NCI-H2171 treated with DMSO at 0.1 percent for 48 hours (cell line): Measurements from ENCODE around the gene PLEKHA8.

Source experiments
- DNase-seq: peaks from one replicate; lab custom pipeline; 2025; lab: John Stamatoyannopoulos, UW

PLEKHA8 gene

DNA sequence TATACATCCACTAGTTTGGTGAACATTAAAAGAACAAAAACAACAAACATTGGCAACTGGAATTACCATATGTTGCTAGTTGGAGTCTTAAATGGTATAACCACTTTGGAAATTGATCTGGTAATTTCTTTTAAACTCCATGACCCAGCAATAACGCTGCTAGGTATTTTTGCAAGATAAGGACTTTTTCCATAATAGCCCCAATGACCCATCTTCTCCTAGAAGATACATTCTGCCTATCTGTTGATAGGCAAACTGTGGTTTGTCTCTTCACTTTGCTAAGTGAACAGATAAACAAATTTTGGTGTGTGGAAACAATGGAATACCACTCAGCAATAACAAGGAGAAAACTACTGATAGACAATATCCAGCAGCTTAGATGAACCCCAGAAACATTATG lies 75.9 kb downstream of the PLEKHA8 start:
- DNase-seq: no peak

DNA sequence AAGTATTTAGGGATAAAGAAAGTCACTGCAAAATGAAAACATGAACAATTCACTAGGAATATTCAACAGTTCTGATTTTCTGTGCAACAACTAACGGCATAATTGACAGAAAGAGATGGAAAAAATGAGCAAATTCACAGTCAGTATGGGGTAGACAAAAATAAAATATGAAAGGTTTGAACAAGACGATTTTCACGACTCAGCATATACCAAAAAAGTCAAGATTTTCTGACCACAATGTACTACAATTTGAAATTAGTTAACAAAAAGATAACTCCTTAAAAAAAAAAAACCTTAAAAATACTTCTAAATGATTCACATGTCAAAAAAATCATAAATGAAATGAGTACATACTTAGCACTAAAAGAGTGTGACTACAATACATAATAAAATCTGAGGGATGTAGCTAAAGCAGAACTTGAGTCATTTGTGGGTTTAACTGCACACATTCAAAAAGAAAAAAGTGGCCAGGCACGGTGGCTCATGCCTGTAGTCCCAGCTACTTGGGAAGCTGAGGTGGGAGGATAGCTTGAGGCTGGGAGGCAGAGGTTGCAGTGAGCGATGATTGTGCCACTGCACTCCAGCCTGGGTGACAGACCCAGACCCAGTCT lies 84.0 kb downstream of the PLEKHA8 start:
- DNase-seq: no peak

DNA sequence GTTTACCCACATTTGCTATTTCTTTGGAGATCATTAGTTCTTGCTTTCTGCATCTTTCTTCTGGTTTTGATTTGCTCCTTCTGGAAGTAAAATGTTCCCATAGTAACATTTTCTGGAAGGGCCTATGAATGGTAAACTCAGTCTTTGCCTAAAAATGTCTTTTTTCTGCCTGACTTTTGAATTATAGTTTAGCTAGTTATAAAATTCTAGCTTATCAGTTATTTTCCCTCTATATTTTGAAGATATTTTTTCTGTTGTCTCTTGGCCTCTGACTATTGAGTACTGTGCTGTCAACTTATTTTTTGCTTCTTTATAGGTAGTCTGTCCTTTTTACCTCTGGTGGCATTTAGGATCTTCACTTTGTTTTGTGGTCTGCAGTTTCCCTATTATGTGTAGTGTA lies 84.9 kb downstream of the PLEKHA8 start:
- DNase-seq: no peak

DNA sequence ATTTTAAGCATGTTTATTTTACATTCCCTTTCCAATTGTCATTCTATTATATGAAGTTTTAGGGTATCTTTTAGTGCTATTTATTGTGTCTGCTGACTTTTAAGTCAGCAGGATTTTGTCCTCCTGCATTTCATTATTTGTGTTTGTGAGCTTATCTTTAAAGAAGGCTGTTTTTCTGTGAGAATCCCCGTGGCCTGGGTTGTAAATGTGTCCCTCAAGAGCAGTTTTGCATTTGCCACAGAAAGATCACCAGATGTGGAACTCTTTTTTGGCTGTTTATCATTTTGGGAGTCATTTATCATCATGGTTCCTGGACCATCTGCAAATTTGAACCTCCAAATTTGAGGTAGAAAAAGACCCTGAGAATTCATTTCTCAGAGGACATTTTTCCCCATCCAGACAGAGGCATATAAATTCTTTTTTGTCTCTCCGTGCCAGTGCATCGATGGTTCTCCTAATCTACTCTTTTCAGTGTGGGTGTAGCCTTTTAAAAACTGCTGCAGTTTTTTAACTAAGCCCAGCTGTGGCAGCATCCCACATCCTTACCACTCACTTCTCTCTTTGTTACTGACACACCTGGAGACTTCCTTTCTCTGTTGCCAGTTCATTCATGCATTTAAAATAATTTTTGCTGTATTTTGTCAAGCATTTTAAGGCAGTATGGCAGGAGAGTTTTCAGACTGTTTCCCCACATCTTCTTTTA lies 86.5 kb downstream of the PLEKHA8 start:
- no peak for DNase-seq

DNA sequence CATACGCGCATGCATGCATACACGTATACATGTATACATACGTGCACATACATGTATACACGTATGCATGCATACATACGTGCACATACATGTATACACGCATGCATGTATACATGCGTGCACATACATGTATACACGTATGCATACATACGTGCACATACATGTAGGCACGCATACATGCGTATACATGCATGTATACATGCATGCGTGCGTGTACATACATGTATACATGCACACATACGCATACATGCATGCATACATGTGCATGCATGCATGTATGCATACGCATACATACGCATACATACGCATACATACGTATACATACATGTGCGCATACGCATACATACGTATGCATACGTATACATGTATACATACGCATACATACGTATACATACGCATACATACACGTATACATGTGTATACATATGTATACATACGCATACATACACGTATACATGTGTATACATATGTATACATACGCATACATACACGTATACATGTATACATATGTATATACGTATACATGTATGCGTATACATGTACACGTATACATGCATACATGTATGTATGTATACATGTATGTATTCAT lies 87.6 kb downstream of the PLEKHA8 start:
- DNase-seq: no peak

DNA sequence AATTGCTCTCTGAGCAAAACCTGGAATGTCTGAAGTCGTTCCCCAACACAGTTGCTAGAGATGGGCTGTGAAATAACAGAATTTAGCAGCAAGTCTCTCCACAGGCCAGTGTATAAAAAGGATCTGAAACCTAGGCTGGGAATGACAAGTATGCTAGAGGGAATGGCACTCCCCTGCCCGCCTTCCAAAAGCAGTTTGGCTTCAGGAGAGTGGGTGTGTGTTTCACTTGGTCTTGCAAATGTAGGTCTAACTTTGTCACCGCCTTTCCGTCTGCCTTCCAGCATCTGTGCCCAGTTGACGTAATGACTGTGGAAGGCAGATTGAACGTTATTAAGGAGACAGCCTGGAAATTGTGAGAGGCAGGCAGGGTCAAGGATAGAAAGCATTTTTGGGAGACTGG lies 88.6 kb downstream of the PLEKHA8 start:
- DNase-seq: peak; percentile 8

DNA sequence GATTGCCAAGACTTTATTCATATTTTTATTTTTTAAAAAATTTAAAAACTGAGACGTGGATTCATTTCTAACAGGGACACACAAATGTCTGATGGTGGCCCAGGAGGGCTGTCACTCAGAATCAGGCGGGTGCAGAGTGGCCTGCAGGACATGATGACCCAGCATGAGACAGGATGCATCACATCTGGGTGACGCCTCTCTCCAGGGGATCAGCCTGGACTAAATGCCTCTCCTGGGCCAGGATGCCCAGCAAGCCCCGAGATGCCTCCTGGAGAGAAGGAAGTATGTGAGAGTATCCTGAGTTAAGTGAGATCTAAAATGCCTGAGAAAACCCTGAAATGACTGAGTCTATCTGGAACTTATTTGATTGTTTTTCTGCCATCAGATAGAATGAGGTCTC lies 89.7 kb downstream of the PLEKHA8 start:
- no peak for DNase-seq

DNA sequence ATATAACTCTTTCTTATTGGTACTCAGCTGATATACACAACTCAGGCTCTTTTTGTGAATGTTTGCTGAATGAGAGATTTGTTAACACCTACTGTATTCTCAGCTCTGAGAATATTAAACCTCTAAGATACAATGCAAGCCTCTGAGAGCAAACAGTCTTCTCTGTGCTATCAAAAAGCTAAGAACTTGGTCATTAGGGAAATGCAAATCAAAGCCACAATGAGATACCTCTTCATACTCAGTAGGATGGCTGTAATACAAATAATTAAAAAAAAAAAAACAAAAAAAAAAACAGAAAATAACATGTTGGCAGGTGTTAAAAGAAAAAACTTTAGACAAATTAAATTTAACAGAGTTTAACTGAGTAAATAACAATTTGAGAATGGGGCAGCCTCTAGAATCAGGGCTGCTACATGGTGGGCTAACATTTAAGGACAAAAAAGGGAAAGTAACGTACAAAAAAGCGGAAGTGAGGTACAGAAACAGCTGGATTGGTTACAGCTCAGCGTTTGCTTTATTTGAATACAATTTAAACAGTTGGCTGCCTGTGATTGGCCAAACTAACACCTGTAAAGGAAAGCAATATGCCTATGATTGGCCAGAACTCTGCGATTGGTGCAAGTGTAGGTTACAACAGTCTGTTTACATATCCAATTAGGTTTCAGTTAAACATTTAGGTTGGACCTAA lies 91.8 kb downstream of the PLEKHA8 start:
- DNase-seq: no peak

DNA sequence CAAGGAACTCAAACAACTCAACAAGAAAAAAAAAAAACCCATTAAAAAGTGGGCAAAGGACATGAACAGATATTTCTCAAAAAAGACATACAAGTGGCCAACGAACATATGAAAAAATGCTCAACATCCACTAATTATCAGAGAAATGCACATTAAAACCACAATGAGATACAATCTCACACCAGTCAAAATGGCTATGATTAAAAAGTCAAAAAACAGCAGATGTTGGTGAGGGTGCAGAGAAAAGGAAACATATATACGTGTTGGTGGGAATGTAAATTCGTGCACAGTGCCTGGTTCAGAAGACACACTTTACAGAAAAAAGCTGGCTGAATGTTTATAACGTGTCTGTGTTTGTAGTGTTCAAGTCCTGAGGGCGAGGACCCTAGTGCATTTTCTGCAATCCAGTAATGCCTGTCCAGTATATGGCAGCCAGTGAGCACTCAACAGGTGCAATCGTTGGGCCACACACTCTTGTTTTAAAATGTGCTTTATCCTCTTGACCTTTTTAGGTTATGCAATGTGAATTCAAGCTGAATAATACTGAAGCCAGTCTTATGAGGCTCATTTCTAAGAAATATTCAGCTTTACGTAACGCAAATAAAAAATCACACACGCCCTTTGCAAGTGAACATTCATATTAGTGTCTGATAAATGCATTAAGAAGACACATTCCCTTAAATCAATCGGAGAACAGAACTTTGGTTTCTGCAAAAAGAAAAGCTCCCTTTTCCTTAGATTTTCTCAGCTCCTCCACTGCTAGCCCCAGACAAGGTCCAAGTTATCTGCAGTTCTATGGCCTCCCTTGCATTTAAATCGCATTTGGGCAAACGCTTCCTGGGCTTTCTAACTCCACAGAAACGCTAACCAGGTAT lies 105.8 kb downstream of the PLEKHA8 start:
- DNase-seq: no peak

DNA sequence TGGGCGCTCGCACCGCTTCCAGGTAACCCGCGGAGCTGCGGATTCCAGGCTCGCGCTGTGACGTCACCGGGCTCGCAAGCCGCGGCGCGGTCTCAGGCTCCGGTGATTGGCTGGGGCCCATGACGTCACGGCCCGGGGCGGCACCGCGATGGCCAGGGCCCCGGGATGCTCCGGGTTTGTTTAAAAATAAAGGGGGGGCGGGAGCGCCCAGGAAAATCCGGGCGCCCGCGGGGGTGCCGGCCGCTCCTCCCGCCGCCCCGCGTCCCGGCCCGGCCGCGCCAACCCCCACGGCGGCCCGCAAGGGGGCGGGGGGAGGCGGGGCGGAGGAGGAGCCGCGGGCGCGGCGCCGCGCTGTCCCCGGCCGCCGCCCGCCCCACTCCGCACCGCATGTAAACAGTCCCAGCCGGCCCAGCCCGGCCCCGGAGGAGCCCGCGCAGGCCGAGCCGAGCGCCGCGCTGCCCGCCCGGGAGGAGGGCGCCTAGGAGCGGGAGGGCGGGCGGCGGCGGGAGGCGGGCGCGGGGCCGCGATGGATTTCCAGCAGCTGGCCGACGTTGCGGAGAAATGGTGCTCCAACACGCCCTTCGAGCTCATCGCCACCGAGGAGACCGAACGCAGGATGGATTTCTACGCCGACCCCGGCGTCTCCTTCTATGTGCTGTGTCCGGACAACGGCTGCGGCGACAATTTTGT lies 106.5 kb downstream of the PLEKHA8 start, which contains the start of gene MTURN:
TSS of gene MTURN (plus strand) at position 376 of the 690 bp plus-strand sequence. CDS start at position 527, 151 bp downstream.
- peak; percentile 76 for DNase-seq

DNA sequence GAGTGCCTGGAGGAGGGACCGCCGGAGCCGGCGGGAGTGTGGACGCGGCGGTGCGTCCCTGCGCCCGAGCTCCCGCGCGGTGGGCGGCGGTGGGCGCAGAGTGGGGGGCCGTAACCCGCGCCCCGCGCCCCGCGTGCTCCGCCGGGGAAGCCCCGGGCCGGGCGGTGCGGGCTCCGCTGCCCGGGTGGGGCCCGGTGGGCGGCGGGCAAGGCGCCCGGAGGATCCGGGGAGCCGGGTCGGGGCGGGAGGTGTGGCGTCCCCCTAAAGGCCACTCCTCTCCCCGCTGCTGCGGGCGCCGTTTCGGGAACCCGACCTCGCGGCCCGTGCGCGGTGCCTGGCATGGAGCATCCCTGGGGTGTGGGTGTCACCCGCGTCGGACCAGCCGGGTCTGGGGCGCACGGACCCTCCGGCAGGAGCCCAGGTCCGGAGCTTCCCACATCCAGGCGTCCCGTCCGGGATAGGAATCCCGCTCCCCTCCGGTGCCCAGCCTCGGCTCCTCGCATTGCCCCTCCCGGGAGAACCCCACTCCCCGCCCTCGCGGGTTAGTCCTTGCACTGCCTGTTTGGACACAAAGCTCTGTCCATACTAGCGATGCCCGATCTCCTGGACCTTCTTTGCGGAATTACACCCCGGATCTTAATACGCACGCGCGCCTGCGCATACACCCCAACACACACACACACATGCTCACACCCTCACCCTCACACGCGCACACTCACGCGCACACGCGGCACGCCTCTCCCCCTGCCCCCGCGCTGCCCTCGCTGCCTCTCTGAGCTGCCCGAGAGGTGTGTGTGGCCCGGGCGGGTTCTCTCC lies 107.3 kb downstream of the PLEKHA8 start:
- DNase-seq: peak; percentile 46

DNA sequence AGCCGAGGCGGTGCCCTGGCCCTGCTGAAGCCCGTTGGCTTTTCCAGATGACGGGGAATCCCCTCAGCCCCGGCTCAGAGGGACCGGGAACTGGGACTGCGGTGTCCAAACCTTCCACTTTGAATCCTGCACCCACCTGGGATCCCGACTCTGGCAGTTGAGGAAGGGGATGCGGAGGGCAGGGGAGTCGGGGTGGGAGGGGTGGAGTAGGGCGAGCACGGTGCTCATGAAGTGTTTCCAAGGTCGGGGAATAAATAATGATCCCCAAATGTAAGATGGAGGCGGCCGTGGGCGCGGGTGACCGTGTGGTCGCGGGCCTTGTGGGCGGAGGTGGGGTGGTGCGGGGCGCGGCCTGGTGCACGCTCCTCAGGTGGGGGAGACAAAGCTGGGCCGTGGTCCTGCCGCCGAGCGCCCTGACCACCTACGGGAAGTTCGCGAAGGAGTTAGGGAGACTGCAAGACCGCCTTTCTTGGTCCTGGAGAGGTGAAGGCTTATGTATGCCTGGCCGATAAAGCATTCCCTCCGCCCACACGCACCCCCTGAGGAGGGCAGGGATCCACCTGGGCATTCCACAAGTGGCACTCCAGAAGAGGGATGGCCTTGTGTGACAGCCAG lies 108.0 kb downstream of the PLEKHA8 start:
- DNase-seq: peak; percentile 6

DNA sequence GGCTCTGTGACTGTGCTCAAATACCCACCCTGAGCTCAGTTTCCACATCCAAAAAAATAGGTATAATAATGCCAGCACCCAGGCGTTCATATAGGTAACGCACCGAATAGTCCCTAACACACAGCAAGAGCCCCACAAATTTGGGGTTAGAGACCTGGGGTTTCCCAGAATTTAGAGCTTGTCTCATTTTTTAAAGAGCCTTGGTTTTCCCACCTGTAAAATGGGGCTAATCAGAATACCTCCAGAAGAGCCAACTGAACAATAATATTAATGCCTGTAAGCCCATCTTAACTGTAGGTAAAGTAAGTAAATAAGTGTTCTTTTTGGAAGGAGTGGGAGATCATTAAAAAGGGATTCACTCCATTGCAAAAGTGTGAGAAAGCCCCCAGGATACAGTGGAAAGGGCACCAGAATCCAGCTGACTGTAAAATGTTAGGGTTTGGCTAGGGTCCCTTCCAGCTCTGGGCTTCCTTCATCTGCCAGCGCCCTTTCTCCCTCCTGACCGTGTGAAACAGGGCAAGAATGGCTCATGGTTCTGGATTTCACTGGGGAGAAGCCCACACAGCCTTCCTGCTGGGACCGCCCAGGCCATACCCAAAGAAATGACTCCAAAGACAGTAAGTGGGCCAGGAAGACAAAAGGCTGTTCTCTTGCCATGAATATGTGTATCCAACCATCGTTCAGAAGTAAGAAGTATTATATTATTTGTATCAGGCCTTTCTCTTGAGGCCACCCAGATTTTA lies 108.7 kb downstream of the PLEKHA8 start:
- no peak for DNase-seq

DNA sequence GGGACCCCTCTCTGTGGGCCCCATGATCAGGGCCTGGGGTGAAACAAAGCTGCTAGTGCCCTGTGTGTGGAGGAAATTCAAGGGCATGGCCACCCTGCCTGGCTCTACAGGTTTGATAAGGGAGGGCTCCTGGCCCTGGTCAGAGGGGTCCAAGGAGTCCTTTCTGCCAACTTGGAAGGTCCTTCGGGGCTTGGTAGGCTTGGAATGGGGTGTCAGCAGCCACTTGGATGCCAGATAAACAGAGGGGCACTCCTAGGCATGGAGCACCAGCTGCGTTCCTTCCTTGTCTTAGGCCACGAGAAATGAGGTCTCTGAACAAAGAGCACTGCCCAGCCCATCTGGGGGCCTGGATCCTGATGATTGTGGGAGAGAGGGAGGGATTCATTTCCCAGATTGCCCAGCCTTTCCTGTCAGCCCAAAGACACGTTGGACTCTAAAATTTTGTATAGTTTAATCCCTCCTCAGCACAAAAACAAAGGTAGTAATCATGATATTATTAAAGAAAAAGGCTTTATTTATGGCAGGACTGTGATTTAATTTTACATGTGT lies 111.7 kb downstream of the PLEKHA8 start:
- no peak for DNase-seq

DNA sequence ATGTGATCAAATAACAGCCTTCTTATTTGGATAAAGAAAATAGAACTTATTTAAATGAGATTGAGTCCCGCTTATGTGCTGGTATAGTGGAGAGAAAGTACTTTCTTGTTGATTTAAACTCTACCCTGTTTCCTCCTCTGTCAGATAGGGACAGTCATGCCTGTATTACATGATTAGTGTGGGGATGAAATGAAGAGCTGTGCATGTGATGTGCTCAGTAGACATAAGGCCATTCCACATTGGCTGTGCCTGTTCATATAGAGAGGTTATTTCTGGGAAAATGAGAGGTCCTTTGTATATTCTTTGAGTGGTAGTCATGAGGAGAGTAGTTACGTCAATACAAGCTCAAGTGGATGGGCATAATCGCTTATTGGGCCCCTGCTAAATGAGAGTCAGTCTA lies 112.2 kb downstream of the PLEKHA8 start:
- no peak for DNase-seq

DNA sequence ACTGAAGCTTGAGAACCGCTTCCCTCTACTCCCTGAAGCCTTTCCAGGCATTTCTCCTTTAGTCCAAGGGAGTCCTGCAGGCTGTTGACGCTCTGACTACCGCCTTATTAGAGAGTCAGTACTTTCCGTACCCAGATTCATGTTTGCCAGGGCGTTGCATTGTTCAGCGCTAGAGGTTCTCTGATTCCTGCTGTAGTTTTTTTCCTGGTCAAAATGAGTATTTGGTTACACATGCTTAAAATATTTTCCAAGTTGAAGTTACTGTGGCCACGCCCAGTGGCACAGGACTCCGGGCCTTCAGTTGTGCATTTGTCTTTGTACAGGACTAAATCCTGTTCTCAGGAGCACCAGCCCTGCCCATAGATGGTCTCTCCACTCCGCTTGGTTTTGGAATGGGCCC lies 114.5 kb downstream of the PLEKHA8 start:
- DNase-seq: no peak

DNA sequence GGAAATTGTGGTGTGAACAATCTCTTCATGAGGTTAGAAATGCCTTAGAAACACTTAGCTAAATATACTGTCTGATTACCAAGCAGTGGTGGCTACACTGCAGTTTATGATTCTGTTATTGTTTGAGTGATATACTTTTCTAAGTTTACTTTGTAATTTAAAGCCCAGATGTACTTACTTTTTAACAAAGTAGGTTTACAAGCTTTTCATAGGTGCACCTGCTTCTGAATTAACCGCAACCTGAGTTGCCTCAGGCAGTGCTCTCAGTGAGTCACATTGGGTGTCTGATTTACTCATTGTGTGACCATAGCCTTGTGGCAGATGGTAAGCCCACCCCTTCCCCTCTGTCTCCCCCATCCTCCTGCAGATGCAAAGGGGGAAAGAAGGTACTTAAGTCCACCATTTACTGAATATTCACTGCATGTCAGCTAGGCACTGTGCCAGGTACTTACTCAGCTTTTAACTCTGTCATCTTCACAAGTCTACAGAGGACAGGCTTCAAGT lies 115.6 kb downstream of the PLEKHA8 start:
- DNase-seq: peak; percentile 79

DNA sequence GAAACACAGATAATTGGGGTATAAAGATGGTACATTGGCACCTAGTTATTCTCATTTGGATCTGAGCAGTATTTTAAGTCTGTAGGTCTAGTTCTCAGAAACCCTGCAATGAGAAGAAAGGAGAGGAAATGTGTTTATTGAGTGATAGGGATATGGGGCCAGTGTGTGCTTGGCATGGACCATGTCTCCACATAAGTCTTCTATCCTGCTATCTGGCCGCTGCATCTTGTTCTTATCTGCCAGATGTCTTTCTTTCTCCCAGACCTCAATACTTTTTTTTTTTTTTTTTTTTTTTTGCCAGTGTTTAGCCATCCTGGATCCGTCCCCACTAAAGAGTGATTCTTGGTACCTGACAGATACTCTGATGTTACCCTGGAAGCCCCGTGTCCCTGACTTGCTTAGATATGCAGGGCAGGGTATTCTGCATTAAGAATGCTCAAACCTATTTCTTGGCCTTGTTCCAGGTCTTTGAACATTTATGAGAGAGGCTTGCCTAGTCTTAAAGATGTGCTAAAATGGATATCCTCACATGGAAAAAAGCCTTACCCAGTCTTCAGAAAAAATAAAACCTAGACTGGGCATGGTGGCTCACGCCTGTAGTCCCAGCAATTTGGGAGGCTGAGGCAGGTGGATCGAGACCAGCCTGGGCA lies 116.6 kb downstream of the PLEKHA8 start:
- peak; percentile 16 for DNase-seq
